Activated CD8-positive, alpha-beta memory T cell treated with anti-CD3 and anti-CD28 coated beads, Interleukin-2, amount 50 U/mL, for 1 hour (primary cell): Measurements from ENCODE around the gene PGBD1.

Experiments used
- DNase-seq: peaks from one replicate; pipeline ENCODE4 v3.0.0-alpha.2; 2020; ENCODE audit errors: extremely low read depth

PGBD1 gene

DNA sequence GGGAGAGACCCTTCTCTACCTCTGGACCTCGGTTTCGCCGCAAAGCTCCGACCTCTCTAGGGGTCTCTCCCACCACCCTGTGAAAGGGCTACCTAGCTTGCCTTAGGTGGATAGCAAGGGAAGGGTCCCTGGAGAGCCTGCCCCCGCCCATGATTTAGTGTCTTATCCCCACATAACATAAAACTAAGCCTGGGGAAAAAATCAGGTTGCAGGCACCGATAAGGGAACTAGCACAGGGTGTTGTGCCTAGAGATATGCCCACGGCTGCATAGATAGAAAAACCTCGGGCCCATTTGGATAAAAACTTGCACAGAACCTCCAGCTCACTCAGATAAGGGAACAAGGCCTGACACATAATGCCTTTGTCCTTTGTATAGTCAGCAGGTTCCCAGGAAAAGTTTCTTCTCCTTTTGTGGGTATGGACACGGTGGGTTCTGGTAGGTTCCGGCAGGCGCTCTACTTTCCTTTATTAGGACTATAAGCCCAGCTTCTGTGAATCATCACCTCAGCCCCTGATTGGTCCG, 53.7 kb downstream of the PGBD1 start:
- no peak for DNase-seq

DNA sequence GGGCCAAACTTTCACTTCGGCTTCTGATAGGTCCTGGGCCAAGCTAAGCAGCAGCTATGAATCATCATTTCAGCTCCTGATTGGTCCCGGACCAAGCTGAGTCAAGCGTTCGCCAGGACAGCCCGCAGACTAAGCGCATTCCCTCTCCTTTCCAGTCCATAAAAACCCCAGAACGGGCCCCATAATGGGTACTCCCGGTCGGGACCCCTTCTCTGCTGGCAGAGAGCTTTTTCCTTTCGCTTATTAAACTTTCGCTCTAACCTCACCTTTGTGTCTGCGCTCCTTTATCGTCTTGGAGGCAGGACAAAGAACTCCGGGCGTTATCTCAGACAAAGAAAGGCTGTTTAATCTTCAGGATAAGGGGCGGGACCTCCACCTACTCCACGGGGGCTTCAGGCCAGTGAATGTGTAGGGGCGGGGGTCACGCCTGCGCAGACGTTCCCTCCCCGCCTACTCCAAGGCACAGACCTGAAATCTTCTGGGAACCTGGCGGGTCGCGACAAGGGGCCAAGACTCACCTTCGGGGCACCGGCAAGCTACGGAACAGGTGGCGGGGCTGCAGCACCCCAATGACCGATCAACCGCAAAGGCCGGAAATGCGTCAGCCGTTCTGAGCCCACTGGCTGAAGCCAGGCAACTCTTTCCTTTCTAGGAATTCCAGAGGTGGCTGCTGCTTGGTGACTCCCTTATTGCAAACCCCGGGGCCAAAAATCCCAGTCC, 54.4 kb downstream of the PGBD1 start, which contains the start of gene ZSCAN31:
ZSCAN31 (minus strand) TSS at position 585 of the 720 bp plus-strand sequence. CDS start 6,465 bp downstream, outside the sequence.
- peak; percentile 75 for DNase-seq

- DNase-seq = no peak
Measured at GRCh38 chr6:28336284-28337120, 55.1 kb downstream of the PGBD1 start.

- DNase-seq = no peak
Measured at GRCh38 chr6:28337121-28337520, 55.7 kb downstream of the PGBD1 start.

- DNase-seq = no peak
Measured at GRCh38 chr6:28340310-28341095, 59.1 kb downstream of the PGBD1 start.

DNA sequence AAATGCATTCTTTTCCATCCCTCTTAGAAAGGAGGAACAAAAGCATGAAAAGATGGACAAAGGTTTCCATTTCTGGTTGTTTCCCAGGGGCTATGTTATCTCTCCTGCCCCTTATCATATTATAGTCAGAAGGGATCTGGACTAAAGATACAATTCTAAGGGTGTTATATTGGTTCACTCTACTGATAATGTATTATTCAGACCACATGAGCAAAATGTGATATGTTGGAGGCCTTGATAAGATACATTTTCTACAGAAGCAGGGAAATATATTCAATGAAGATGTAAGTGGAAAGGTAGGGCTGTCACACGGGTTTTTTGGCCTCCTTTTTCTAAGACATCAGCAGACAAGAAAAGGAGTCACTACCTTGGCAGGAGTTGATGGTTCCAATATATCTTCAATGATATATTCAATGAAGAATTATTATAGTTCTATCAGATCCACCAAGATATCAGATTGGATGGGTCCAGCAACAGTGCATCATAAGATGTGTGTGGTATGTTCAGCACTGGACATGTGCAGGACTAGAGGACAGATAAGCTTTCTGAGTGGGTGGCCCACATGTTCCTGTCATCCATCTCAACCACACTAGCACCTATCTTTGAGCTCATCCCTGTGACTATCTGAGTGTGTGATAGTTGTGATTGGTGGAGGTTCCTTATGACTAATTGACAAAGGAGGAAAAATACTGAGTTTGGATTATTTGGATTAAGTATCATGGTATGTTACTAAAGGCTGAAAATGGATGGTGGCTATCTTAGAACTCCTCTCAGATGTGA, 62.7 kb downstream of the PGBD1 start:
- DNase-seq = no peak

GRCh38 chr6:28345201-28345600, 63.8 kb downstream of the PGBD1 start:
- DNase-seq = no peak

DNA sequence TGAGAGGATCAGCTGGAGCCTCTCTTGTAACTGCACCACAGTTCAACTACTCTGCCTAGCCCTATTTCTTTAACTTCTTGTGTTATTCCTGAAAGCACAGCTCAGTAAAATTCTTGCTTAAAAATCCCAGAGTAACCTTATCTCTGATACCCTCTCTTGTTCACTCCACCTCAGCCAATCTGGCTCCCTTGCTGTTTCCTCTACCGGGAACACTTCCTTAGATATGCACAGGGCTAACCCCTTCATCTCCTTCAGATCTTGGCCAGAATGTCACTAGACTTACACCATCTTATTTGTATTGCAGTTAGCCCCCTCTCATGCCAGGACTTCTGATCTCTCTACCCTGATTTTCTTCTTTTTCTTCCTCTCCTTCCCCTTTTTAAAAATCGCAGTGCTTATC, 65.7 kb downstream of the PGBD1 start:
- DNase-seq = no peak

- DNase-seq = no peak
Measured at GRCh38 chr6:28349344-28349891, 68.0 kb downstream of the PGBD1 start.

GRCh38 chr6:28349892-28350737, 68.7 kb downstream of the PGBD1 start, which contains the start of gene ZKSCAN3:
Gene ZKSCAN3 (plus strand): TSS chr6:28349947. CDS start chr6:28359587, 9,640 bp downstream.
- peak; percentile 50 for DNase-seq

DNA sequence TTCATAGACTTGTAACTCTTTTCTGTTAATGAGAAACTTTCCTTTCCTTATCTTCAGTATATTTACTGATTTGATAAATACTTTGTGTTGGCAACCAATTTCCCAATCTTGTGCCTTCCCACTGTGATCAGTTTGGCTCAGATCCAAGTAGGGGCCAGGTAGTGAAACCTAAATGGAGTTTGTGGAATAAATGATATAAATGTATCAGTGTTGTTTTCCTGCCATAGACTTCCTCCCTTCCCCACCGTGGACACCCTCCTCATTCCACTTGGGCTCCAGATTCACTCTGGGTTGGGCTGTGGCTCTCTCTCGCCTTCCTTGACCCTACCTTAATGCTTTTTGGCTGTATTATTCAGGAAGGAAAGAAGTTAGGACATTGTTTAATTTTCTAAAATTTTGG, 69.7 kb downstream of the PGBD1 start:
- DNase-seq = no peak

DNA sequence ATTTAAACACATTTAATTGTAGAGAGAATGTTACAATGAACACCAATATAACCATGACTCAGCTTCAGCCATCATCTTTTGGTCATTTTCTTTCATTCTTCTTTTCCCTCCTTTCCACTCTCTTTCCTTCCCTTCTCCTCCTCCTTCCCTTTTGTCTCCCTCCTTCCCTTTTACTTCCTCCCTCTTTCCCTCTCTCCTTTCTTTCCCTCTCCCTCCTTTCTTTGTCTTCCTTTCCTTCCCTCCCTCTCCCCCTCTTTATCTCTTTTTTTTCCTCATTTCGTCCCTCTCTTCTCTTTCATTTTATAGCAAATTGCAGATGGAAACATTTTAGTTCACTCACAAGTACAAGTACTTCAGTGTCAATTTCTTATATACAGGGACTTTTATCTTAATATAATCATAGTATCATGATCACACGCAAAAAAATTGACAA, 70.1 kb downstream of the PGBD1 start:
- DNase-seq = no peak
